22Rv1 (cell line): Measurements from ENCODE around the gene COL9A3.

Experiments
- H3K27ac ChIP-seq: fragments of 450-650 bp; 2 replicates; pipeline ENCODE4 v1.5.1; 2017
- ZFX ChIP-seq: fragments of 450-650 bp; IDR thresholded peaks from 2 replicates; pipeline ENCODE4 v1.6.1; 2017; ENCODE audit warnings: antibody characterized with exemption, borderline replicate concordance
- TF ChIP-seq, protein P1 (sequence below): fragments of 450-650 bp; IDR thresholded peaks from 2 replicates; pipeline ENCODE4 v1.5.1; 2017; ENCODE audit warnings: mild to moderate bottlenecking

Gene COL9A3

DNA sequence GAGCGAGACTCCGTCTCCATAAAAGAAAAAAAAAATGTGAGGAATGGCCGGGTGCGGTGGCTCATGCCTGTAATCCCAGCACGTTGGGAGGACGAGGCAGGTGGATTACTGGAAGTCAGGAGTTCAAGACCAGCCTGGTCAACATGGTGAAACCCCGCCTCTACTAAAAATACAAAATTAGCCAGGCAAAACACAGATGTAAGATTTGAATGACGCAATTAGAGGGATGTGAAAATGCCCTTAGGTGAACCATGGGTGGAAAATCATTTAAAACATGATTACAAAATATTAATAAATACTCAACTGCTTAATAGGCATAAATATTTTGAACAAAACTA is 20.9 kb downstream of the COL9A3 start:
- TF ChIP-seq ZFX: no peak
- TF ChIP-seq, protein P1, sequence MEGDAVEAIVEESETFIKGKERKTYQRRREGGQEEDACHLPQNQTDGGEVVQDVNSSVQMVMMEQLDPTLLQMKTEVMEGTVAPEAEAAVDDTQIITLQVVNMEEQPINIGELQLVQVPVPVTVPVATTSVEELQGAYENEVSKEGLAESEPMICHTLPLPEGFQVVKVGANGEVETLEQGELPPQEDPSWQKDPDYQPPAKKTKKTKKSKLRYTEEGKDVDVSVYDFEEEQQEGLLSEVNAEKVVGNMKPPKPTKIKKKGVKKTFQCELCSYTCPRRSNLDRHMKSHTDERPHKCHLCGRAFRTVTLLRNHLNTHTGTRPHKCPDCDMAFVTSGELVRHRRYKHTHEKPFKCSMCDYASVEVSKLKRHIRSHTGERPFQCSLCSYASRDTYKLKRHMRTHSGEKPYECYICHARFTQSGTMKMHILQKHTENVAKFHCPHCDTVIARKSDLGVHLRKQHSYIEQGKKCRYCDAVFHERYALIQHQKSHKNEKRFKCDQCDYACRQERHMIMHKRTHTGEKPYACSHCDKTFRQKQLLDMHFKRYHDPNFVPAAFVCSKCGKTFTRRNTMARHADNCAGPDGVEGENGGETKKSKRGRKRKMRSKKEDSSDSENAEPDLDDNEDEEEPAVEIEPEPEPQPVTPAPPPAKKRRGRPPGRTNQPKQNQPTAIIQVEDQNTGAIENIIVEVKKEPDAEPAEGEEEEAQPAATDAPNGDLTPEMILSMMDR: no peak
- no peak overlapping the region for H3K27ac ChIP-seq

DNA sequence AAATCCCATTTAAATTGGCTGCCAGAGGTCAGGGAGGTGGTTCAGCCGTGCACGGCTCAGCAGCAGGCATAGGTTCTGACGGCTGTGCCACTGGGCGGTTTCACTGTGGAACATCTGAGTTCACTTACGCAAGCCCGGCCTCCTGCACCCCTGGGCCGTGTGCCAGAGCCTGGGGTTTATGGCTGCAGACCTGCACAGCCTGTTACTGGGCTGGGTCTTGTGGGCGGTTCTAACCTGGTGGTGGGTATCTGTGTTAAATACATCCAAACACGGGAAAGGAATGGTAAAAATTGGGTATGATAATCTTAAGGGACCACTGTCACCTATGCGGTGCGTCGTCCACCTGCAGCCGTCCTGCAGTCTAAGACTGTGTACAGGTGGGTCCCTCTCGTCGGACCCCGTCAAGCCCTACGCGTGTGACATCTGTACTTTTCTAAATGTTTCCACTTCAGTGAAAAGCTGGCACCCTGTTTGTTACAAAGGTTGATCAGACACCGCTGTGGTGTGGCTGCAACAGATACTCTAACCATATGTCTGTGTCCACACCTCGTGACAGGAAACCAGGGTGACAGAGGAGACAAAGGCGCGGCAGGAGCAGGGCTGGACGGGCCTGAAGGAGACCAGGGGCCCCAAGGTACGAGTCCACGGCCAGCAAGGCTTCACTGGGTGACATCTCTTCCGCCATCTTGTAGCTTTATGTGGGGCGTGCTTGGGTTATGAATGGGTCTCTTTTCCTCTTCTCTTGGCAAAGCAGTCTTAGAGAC is 21.5 kb downstream of the COL9A3 start:
- no peak for TF ChIP-seq ZFX
- TF ChIP-seq, protein P1: no peak
- H3K27ac ChIP-seq: no peak overlapping the region

DNA sequence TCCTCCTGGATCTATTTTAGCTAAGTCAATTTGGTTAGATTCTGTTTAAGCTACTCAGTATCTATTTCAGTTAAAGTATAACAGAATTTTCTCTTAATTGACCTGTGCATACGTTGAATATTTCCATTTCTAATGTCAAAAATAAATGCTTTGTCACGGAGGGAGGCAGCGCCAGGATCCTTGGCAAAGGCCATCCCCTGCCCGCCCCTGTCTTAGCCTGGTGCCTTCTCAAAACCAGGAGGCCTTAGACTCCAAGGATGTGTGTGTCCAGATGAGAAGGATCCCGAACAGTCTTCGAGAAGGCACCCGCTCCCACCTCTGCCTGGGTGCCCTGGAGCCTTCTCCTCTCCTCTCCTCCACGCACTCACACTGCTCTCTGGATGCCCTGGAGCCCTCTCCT is 22.4 kb downstream of the COL9A3 start:
- TF ChIP-seq, protein P1: no peak
- no peak for TF ChIP-seq ZFX
- no peak overlapping the region for H3K27ac ChIP-seq

DNA sequence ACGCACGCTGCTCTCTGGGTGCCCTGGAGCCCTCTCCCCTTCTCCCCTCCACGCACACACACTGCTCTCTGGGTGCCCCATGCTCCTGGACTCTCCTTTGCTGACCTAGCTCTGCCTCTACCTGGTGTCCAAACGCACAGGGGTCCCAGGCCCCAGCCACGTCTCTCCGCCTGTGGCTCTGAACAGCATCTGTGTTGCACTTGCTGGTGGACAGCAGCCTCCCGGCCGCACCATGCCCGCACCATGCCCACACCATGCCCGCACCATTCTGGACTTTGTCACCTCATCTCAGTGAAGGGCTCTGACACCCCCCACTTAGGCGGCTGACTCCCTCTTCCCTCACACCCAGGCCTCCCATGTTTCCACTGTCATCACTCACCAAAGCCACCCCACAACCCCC is 23.0 kb downstream of the COL9A3 start:
- TF ChIP-seq ZFX: no peak
- TF ChIP-seq, protein P1: no peak
- H3K27ac ChIP-seq: no peak overlapping the region

DNA sequence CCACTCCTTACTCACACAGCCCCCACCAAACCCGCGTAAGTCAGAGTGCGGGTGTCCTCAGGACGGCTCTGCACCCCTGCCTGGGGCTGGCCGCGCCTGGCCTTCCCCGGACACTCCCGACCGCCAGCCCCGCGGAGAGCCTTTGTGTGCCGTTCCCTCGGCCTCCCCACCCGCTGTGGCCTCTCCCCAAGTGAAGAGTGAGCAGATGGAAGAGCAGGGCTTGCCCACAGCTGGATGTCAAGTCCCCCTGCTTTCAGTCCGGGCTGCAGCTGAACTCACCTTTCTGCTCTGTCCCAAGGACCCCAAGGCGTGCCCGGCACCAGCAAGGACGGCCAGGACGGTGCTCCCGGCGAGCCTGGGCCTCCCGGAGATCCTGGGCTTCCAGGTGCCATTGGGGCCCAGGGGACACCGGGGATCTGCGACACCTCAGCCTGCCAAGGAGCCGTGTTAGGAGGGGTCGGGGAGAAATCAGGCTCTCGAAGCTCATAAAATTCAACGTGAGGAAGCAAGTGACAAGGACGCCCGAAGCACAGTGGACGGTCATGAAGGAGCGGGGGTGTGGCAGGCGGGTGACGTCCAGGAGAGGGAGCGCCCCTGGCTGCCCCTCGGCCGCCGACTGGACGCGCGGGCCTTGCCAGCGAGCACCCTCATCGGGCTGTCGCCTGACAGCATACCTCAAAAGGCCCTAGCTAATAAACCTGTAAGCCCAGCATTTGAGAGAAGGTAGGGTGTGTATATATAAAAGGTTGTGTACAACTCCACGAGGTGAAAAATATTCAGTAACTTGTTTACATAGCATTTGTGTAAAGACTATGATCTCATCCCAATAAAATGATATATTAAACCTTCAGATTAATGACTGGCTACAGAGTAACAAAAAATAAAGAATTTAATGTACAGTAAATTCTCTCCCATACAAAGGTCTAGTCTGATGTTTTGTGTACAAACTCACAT is 23.7 kb downstream of the COL9A3 start:
- H3K27ac ChIP-seq: 0 out of 2 replicates have a peak overlapping the region, but pooled peaks have one; percentile 28
- TF ChIP-seq, protein P1: no peak
- TF ChIP-seq ZFX: no peak

DNA sequence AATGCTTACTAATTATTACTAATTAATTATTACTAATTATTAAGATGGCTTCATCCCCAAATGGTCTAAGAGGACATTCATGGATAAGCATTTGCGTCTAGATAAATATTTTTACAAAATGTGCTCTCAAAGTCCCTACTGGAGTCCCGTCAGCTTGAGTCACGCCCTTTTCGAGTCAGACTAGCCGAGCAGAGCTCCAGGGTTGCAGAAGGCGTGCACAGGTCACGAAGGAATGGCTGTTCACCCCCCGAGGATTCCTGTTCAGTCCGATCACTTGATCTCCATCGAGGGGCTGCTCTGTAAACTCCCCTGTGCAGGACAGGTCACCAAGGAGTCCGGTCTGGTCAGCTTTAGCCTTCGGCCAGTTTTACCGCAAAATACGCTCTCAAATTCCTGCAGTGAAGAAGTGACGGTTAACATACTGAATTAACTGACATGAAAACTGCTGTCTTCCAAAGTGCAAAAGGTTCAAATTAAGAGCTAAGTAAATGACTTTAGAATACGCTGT is 24.9 kb downstream of the COL9A3 start:
- TF ChIP-seq, protein P1: no peak
- no peak for TF ChIP-seq ZFX
- H3K27ac ChIP-seq: no peak overlapping the region

DNA sequence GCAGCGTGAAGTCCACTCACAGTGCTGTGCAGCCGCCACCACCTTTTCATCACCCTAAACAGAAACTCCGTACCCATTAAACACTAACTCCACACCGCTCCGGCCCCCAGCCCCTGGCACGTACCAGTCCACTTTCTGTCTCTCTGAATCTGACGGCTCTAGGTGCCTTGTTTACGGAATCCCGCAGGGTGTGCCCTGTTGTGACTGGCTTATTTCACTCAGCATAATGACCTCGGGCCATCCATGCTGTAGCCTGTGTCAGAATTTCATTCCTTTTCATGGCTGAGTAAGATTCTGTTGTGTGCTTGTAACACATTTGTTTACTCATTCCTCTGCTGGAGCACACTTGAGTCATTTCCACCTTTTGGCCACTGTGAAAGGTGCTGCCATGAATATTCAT is 26.8 kb downstream of the COL9A3 start:
- no peak overlapping the region for H3K27ac ChIP-seq
- TF ChIP-seq ZFX: no peak
- TF ChIP-seq, protein P1: no peak
